ENCODE results near the gene XYLB.

Gene XYLB

DNA sequence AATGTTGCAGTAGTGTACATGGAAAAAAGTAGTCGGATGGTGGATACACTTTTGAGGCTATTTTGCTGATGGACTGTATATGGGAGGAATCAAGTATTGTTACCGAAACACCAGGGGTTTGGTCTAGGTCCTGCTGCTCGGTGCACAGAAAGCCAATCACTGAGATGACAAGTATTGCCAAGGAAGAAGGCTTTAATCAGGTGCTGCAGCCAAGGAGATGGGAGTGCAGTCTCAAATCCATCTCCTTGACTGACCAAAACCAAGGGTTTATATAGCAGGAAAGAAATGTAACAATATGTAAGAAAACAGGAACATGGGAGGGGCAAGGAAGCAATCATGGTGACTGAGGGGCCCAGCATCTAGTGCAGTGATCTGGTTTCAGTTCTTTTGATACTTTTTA, 104.3 kb downstream of the XYLB start:
- Histone ChIP-seq H3K4me2 (ENCODE audit: insufficient read depth, low read length, poor library complexity, severe bottlenecking) (no peak overlapping the region), H2BK5ac (ENCODE audit: low read length) (no peak overlapping the region), H2AK5ac (ENCODE audit: low read depth, low read length) (no peak overlapping the region), H3K9me3 (replicated peaks in 1 of 2; ENCODE audit: control insufficient read depth in 2 of 2, insufficient read depth in 1 of 2, low read depth in 1 of 2, low read length in 2 of 2) (peaks cover 3% of the 10 kb centered on the region in 2 donors), H3K4me3 (ENCODE audit: low read length in 2 of 2) (no peak overlapping the region), H3K14ac (ENCODE audit: low read length) (no peak overlapping the region), H2AFZ (ENCODE audit: low read length) (no peak overlapping the region), H2BK120ac (ENCODE audit: low read depth, low read length) (no peak overlapping the region), H3K27ac (replicated peaks; ENCODE audit: low read length) (no peak overlapping the region), H2BK12ac (ENCODE audit: low read length) (no peak overlapping the region), H3K23ac (ENCODE audit: low read depth, low read length, poor library complexity) (no peak overlapping the region), H2BK15ac (ENCODE audit: low read length) (no peak overlapping the region), H3K4me1 (ENCODE audit: control insufficient read depth in 2 of 2, insufficient read depth in 1 of 2, low read depth in 1 of 2, low read length in 2 of 2) (peaks cover 6 to 8% of the 10 kb centered on the region in 2 donors), H3K4ac (ENCODE audit: low read length) (no peak overlapping the region), H3K27me3 (ENCODE audit: control insufficient read depth in 3 of 3, insufficient read depth in 3 of 3, low read depth in 1 of 3, low read length in 3 of 3) (no peaks in the 10 kb centered on the region), H3K9ac (ENCODE audit: low read depth, low read length, poor library complexity) (no peak overlapping the region), H4K8ac (ENCODE audit: low read depth, low read length) (no peak overlapping the region), H3K18ac (ENCODE audit: low read length) (no peak overlapping the region), H4K91ac (ENCODE audit: low read depth, low read length, poor library complexity) (no peak overlapping the region), H3K79me1 (ENCODE audit: low read depth, low read length) (peaks cover 7% of the 10 kb centered on the region), H3K36me3 (replicated peaks in 1 of 2; ENCODE audit: control insufficient read depth in 2 of 2, insufficient read depth in 2 of 2, low read length in 2 of 2) (peaks cover 0 to 2% of the 10 kb centered on the region in 2 donors)
- WGBS, 2 donors (ENCODE audit: extremely low coverage in 2 of 2, insufficient read length in 2 of 2, insufficient replicate concordance in 1 of 2): no CpG with 5 or more reads among the region's 3 CpGs
- no peak for DNase-seq (ENCODE audit: low spot score)

DNA sequence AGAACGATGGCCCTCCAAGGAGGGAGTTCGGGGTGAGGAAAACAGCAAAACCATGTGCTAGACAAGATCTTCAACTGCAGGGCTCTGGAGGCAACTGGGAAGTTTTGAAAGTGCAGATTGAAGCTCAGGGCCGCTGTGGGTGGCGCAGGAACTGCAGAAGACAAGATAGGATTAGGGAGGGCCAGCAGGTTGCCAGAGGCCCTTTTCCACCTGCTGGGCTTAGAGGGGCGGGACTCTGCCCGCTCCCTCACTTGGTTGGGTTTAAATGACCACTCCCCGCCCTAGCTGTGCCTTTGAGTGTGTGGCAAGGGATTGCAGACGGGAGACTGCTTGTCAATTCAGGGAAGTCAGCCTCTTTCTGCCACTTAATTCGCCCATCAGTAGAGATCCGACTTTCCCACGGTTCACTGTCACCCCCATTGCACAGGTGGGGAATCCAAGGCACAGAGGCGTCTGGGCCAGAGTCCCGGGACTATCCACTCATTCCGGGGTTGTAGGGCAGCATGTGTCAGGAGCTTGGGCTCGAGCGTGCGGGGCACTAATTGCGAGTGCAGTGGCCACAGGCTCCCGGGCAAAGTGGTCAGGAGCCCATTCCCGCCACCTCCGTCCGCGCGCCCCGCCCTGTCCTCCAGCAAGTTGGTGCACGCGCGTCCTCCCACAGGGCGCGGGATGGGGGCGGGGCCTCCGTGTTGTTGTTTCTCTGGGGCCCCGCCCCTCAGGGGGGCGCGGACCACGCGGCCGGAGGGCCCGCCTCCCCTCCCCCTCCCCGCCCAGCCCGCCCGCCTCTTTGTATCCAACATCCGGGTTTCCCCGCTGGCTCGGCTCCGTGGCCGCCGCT, 106.7 kb downstream of the XYLB start, which contains the start of gene ACVR2B:
ACVR2B (plus strand) TSS at position 816 of the 838 bp plus-strand sequence. CDS start 433 bp downstream, outside the sequence.
- Histone ChIP-seq H2BK12ac (ENCODE audit: low read length) (peak within 1 kb of the TSS; percentile 48), H3K79me1 (ENCODE audit: low read depth, low read length) (peaks cover 7% of the 10 kb centered on the region), H3K27ac (replicated peaks; ENCODE audit: low read length) (peak within 1 kb of the TSS; percentile 92)

DNA sequence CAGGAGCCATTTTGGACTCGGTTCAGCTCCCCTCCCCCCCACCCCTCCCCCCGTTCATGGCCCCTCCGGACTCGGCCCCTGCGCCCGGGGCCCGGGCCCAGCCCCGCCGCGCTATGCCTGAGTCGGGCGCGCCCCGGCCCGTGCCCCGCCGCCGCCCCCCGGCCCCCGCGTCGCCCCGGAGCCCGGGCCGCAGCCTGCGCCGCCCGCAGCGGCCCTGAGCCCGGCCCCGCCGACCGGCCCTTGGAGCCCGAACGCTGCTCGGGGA, 107.3 kb downstream of the XYLB start:
- Histone ChIP-seq H3K14ac (ENCODE audit: low read length) (peak overlapping the region; percentile 92), H3K23ac (ENCODE audit: low read depth, low read length, poor library complexity) (peak overlapping the region; percentile 76), H3K36me3 (replicated peaks in 1 of 2; ENCODE audit: control insufficient read depth in 2 of 2, insufficient read depth in 2 of 2, low read length in 2 of 2) (peaks cover 0 to 19% of the 10 kb centered on the region in 2 donors), H4K8ac (ENCODE audit: low read depth, low read length) (peak overlapping the region; percentile 87), H2BK5ac (ENCODE audit: low read length) (peak overlapping the region; percentile 93), H3K4me1 (ENCODE audit: control insufficient read depth in 2 of 2, insufficient read depth in 1 of 2, low read depth in 1 of 2, low read length in 2 of 2) (peaks cover 11 to 14% of the 10 kb centered on the region in 2 donors), H2AFZ (ENCODE audit: low read length) (peak overlapping the region; percentile 90), H3K4ac (ENCODE audit: low read length) (peak overlapping the region; percentile 45), H3K9me3 (replicated peaks in 1 of 2; ENCODE audit: control insufficient read depth in 2 of 2, insufficient read depth in 1 of 2, low read depth in 1 of 2, low read length in 2 of 2) (peaks cover 3% of the 10 kb centered on the region in 2 donors), H3K18ac (ENCODE audit: low read length) (peak overlapping the region; percentile 99), H3K4me2 (ENCODE audit: insufficient read depth, low read length, poor library complexity, severe bottlenecking) (peak overlapping the region; percentile 84), H3K27me3 (ENCODE audit: control insufficient read depth in 3 of 3, insufficient read depth in 3 of 3, low read depth in 1 of 3, low read length in 3 of 3) (no peaks in the 10 kb centered on the region), H2BK12ac (ENCODE audit: low read length) (no peak overlapping the region), H2BK15ac (ENCODE audit: low read length) (peak overlapping the region; percentile 71), H3K9ac (ENCODE audit: low read depth, low read length, poor library complexity) (peak overlapping the region; percentile 99), H2AK5ac (ENCODE audit: low read depth, low read length) (peak overlapping the region; percentile 99), H3K27ac (replicated peaks; ENCODE audit: low read length) (peak overlapping the region; percentile 92), H3K79me1 (ENCODE audit: low read depth, low read length) (peaks cover 7% of the 10 kb centered on the region), H4K91ac (ENCODE audit: low read depth, low read length, poor library complexity) (peak overlapping the region; percentile 82), H3K4me3 (ENCODE audit: low read length in 2 of 2) (peak overlapping the region; percentile 95 to 100), H2BK120ac (ENCODE audit: low read depth, low read length) (peak overlapping the region; percentile 81)
- DNase-seq (ENCODE audit: low spot score): no peak
- no CpG with 5 or more reads among the region's 36 CpGs for whole genome bisulfite sequencing, 2 donors (ENCODE audit: extremely low coverage in 2 of 2, insufficient read length in 2 of 2, insufficient replicate concordance in 1 of 2)

More for the DNA sequence above, 106.7 kb downstream of the XYLB start, which contains the start of gene ACVR2B:
- peak within 1 kb of the TSS; percentile 99 for H3K18ac ChIP-seq (ENCODE audit: low read length)
- peak within 1 kb of the TSS; percentile 99 for H2AK5ac ChIP-seq (ENCODE audit: low read depth, low read length)
- peak within 1 kb of the TSS; percentile 45 for H3K4ac ChIP-seq (ENCODE audit: low read length)
- peak within 1 kb of the TSS; percentile 95 to 100 for H3K4me3 ChIP-seq (ENCODE audit: low read length in 2 of 2)
- peak; percentile 87 for DNase-seq (ENCODE audit: low spot score)
- H2BK5ac ChIP-seq (ENCODE audit: low read length): peak within 1 kb of the TSS; percentile 93
- peaks cover 3% of the 10 kb centered on the region in 2 donors for H3K9me3 ChIP-seq (replicated peaks in 1 of 2; ENCODE audit: control insufficient read depth in 2 of 2, insufficient read depth in 1 of 2, low read depth in 1 of 2, low read length in 2 of 2)
- H3K36me3 ChIP-seq (replicated peaks in 1 of 2; ENCODE audit: control insufficient read depth in 2 of 2, insufficient read depth in 2 of 2, low read length in 2 of 2): peaks cover 0 to 19% of the 10 kb centered on the region in 2 donors
- H2BK15ac ChIP-seq (ENCODE audit: low read length): peak within 1 kb of the TSS; percentile 71
- H4K91ac ChIP-seq (ENCODE audit: low read depth, low read length, poor library complexity): peak within 1 kb of the TSS; percentile 82
- peak within 1 kb of the TSS; percentile 87 for H4K8ac ChIP-seq (ENCODE audit: low read depth, low read length)
- peak within 1 kb of the TSS; percentile 92 for H3K14ac ChIP-seq (ENCODE audit: low read length)
- peaks cover 11 to 13% of the 10 kb centered on the region in 2 donors for H3K4me1 ChIP-seq (ENCODE audit: control insufficient read depth in 2 of 2, insufficient read depth in 1 of 2, low read depth in 1 of 2, low read length in 2 of 2)
- H3K9ac ChIP-seq (ENCODE audit: low read depth, low read length, poor library complexity): peak within 1 kb of the TSS; percentile 99
- H3K23ac ChIP-seq (ENCODE audit: low read depth, low read length, poor library complexity): peak within 1 kb of the TSS; percentile 76
- peak within 1 kb of the TSS; percentile 81 for H2BK120ac ChIP-seq (ENCODE audit: low read depth, low read length)
- H3K27me3 ChIP-seq (ENCODE audit: control insufficient read depth in 3 of 3, insufficient read depth in 3 of 3, low read depth in 1 of 3, low read length in 3 of 3): no peaks in the 10 kb centered on the region
- peak within 1 kb of the TSS; percentile 84 for H3K4me2 ChIP-seq (ENCODE audit: insufficient read depth, low read length, poor library complexity, severe bottlenecking)
- H2AFZ ChIP-seq (ENCODE audit: low read length): peak within 1 kb of the TSS; percentile 90
- no CpG with 5 or more reads among the region's 48 CpGs for WGBS, 2 donors (ENCODE audit: extremely low coverage in 2 of 2, insufficient read length in 2 of 2, insufficient replicate concordance in 1 of 2)
